Bronchial epithelial cell (primary cell): Measurements from ENCODE around the gene CCT3. TPM values are rescaled to one million over a fixed set of nuclear protein-coding genes. Genes with fewer than 3 reads are reported as not detected.
A peak's percentile ranks its signal among the peaks of the same experiment; 100 is the strongest.
"Not testable (repeated sequence)": the region's sequence is repeated elsewhere in the genome, so short reads cannot be mapped to it uniquely, and the experiment has no call there.

Experiments
- DNase-seq: peaks from one replicate; pipeline ENCODE4 v3.0.0-alpha.2; 2010; ENCODE audit warnings: low read depth
- FAIRE-seq: peaks from 2 replicates; lab custom pipeline; 2011; peaks lifted over from hg19 to GRCh38; lab: Jason Lieb, UNC
- H3K27me3 ChIP-seq: 2 replicates; pipeline ENCODE4 v1.5.1; 2011; ENCODE audit warnings: low read length; ENCODE audit not compliant: control insufficient read depth, insufficient read depth
- H3K36me3 ChIP-seq: 2 replicates; pipeline ENCODE4 v1.5.1; 2011; ENCODE audit warnings: low read length; ENCODE audit not compliant: control insufficient read depth, insufficient read depth
- H3K4me3 ChIP-seq: 2 replicates; pipeline ENCODE4 v1.5.1; 2011; ENCODE audit warnings: mild to moderate bottlenecking, low read depth, low read length, control low read depth
- CTCF ChIP-seq: IDR thresholded peaks from 2 replicates; pipeline ENCODE4 v1.5.1; 2011; ENCODE audit warnings: mild to moderate bottlenecking, moderate library complexity, low read length, control low read depth, inconsistent platforms; ENCODE audit not compliant: insufficient read depth, severe bottlenecking
- total RNA-seq: library from RNA; depleted of rRNA; stranded (reverse); fragments of >200 nt; gene quantifications from 2 replicates; pipeline ENCODE4 v1.2.1, GENCODE V29; 2014

The CCT3 gene
- total RNA-seq, 1 donor from 2014 or later = 377 TPM

GRCh38 chr1:156357977-156358376 is 19.9 kb upstream of the CCT3 start:
- no peak for DNase-seq
- no peak for FAIRE-seq
- Histone ChIP-seq H3K4me3 (no peak overlapping the region), H3K36me3 (no peaks in the 10 kb centered on the region), H3K27me3 (no peaks in the 10 kb centered on the region)
- no peak for TF ChIP-seq CTCF

GRCh38 chr1:156356875-156357534 is 18.9 kb upstream of the CCT3 start:
- no peak overlapping the region for H3K4me3 ChIP-seq
- H3K36me3 ChIP-seq = no peaks in the 10 kb centered on the region
- no peaks in the 10 kb centered on the region for H3K27me3 ChIP-seq
- DNase-seq (peak; percentile 73), FAIRE-seq (no peak)
- peak; percentile 92 for TF ChIP-seq CTCF

GRCh38 chr1:156356262-156356874 is 18.3 kb upstream of the CCT3 start:
- Histone ChIP-seq H3K27me3 (no peaks in the 10 kb centered on the region), H3K4me3 (no peak overlapping the region), H3K36me3 (no peaks in the 10 kb centered on the region)
- no peak for DNase-seq
- TF ChIP-seq CTCF = no peak
- no peak for FAIRE-seq

GRCh38 chr1:156352481-156352880 is 14.4 kb upstream of the CCT3 start:
- not testable (repeated sequence) for H3K4me3 ChIP-seq, H3K27me3 ChIP-seq, H3K36me3 ChIP-seq, DNase-seq, FAIRE-seq

GRCh38 chr1:156347331-156347730 is 9.2 kb upstream of the CCT3 start:
- no peak for TF ChIP-seq CTCF
- Histone ChIP-seq H3K4me3 (no peak overlapping the region), H3K36me3 (no peaks in the 10 kb centered on the region), H3K27me3 (no peaks in the 10 kb centered on the region)
- DNase-seq = no peak
- no peak for FAIRE-seq

- DNase-seq (no peak), FAIRE-seq (no peak)
- Histone ChIP-seq H3K27me3 (no peaks in the 10 kb centered on the region), H3K4me3 (no peak overlapping the region), H3K36me3 (no peaks in the 10 kb centered on the region)
- no peak for TF ChIP-seq CTCF
Observed at GRCh38 chr1:156346636-156347035, 8.5 kb upstream of the CCT3 start.

- not testable (repeated sequence) for FAIRE-seq, DNase-seq, H3K4me3 ChIP-seq, H3K36me3 ChIP-seq, H3K27me3 ChIP-seq
Observed at GRCh38 chr1:156346035-156346434, 7.9 kb upstream of the CCT3 start.
